ENCODE results near the gene SERPINB8.

Gene SERPINB8

DNA sequence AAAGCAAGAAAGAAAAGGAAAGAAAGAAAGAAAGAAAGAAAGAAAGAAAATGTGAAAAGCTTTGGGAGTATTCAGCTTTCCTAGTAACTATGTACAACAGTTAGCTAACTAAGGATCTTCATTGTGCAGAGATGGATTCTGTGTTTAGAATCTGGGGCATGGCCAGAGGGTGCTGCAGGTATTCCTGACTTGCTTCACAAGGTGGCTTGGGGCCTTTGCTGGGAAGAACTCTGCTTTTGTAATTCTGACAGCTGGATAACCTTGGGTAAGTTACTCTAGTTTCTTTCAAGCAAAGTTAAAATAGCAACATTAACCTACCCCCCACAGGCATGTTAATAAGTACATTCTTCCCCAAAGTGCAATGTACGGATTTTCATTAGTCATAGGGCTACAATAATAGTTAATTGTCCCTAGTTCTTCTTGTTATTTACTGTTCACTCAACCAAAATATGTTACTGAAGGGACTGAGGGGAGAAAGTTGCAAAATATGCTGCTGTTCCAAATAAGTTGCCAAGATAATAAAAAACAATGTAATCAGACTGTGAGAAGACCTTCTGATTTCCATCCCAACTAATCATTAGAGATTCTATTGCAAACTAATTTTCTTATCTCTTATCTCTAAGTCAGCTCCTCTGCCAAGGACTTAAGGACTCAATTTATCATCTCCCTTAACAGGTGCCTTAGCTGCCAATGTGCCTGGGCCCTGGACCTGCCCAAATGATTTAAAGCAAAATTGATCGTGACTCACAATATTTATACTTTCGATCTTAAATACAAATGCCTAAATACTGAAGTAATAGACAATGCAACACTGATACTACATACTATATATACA lies 50.3 kb downstream of the SERPINB8 start:
- DNase-seq = peak; percentile 21

DNA sequence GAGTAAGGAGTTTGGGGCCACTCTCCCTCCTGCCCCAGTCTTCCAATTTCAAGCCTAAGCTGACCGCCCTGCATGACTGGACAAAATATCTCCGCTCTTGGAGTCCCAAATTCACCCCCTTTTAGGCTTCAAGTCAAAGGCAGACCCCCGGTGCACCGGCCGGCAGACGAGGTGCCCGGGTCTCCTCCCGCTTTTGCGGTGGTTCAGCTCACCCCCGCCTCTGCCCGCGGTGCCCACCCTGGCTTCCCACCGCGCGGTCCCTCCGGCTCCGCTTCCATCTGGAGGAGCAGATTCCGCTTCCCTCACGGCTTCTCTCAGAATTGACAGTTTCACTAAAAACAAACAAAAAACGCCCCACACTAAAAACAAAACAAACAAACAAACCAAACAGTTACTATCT lies 56.5 kb downstream of the SERPINB8 start:
- no peak for DNase-seq

- no peak for DNase-seq
Observed at GRCh38 chr18:64027931-64028695, 58.2 kb downstream of the SERPINB8 start.

GRCh38 chr18:64029096-64029495 lies 59.2 kb downstream of the SERPINB8 start:
- DNase-seq = no peak

DNA sequence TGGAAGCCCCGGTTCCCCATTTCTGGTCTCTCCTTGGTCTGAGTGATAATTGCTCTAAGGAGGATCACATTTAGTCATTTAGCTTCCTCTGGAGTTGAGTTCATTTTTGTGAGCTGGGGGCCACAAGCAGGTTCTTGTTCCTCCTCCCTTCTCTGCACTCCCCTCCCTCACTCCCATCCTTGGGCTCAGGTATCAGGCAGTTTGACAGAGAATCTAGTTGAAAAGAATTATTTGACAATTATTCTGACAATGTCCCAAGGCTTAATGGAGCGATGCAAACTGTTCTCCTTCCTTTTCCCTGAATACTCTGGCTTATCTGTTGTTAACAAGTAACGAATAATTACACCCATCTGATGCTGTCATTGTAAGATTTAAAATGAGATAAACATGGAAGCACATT lies 61.5 kb downstream of the SERPINB8 start:
- no peak for DNase-seq

DNA sequence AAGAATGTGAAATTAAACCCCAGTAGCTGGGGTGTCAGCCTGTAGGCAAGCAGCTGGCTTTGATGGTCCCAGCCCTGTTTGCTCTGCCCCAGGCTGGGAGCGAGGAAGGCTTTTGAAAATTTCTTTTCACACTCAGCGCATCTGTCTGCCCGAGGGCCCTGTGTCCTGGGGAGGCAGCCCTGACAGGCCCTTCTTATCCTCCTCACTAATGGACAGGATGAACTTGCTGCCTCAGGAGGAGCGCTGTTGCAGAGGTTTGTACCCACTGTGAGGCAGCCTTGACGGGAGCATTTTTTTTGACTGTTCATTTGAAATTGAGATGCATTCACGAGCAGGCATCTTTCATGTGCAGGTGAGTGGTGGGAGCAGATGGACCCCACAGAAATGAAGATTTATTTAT lies 62.4 kb downstream of the SERPINB8 start:
- DNase-seq = no peak

DNA sequence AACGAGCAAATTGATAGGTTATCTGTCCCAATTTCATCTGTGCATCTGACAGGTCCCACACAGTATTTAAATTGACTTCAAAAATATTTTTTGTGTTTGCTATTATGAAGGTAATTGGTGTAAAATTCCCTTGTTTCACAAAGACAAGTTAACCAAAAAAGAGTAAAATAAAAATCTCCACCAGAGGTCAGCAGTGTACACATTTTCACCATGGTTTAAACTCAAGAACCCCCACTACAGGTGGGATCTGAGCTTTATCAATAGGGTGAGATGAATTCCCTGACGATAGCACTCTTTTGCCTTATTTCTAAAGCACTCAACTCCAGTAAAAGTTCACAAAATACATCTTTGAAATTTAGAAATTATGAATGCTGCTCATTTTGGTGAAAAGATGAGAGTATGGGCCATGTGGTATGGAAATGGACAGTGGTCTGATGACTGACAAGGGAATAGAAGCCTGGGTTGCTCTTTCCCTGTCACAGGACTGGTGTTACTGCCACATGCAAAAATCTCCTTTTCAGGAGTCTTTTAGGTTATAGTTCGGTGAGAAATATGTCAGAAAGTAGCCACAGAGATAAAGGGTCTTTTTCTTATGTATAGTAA lies 68.0 kb downstream of the SERPINB8 start:
- DNase-seq = peak; percentile 22

All from fibroblast of skin of right quadriceps (primary cell).